Trophoblast cell (in vitro differentiated cells and primary cell): ENCODE measurements around the gene NPSR1.
A peak's percentile ranks its signal among the peaks of the same experiment; 100 is the strongest.
"Not testable (repeated sequence)": the region's sequence is repeated elsewhere in the genome, so short reads cannot be mapped to it uniquely, and the experiment has no call there.

Source experiments
- DNase-seq, 2 donors: peaks; one replicate each; pipeline ENCODE4 v3.0.0-alpha.2; 2016
- H2AFZ ChIP-seq: 2 replicates; pipeline ENCODE4 v1.6.1; 2013; ENCODE audit warnings: low read length, moderate library complexity, mild to moderate bottlenecking; ENCODE audit not compliant: insufficient read depth, poor library complexity
- H2AK5ac ChIP-seq: 2 replicates; pipeline ENCODE4 v1.6.1; 2013; ENCODE audit warnings: mild to moderate bottlenecking, low read length
- H2BK120ac ChIP-seq: 2 replicates; pipeline ENCODE4 v1.6.1; 2013; ENCODE audit warnings: low read length, mild to moderate bottlenecking, moderate library complexity; ENCODE audit not compliant: insufficient read depth, poor library complexity
- H2BK12ac ChIP-seq: 2 replicates; pipeline ENCODE4 v1.6.1; 2013; ENCODE audit warnings: mild to moderate bottlenecking, low read length, moderate library complexity
- H2BK5ac ChIP-seq: 2 replicates; pipeline ENCODE4 v1.6.1; 2013; ENCODE audit warnings: low read length, low read depth, moderate library complexity, mild to moderate bottlenecking; ENCODE audit not compliant: poor library complexity
- H3K14ac ChIP-seq: 2 replicates; pipeline ENCODE4 v1.6.1; 2013; ENCODE audit warnings: mild to moderate bottlenecking, low read length
- H3K18ac ChIP-seq: 2 replicates; pipeline ENCODE4 v1.6.1; 2013; ENCODE audit warnings: mild to moderate bottlenecking, low read length
- H3K23ac ChIP-seq: 2 replicates; pipeline ENCODE4 v1.6.1; 2013; ENCODE audit warnings: low read length
- H3K27ac ChIP-seq: 2 replicates; pipeline ENCODE4 v1.5.1; 2013; ENCODE audit warnings: low read depth, mild to moderate bottlenecking, inconsistent platforms, low read length, moderate library complexity
- H3K27me3 ChIP-seq: 2 replicates; pipeline ENCODE4 v1.6.1; 2013; ENCODE audit warnings: inconsistent platforms, mild to moderate bottlenecking, low read length, moderate library complexity; ENCODE audit not compliant: insufficient read depth
- H3K36me3 ChIP-seq, 2 experiments: 1 replicate in 1 of 2; 2 replicates in 1 of 2; pipeline ENCODE4 v1.6.1; 2013; ENCODE audit warnings: low read length in 2 of 2, mild to moderate bottlenecking in 2 of 2, moderate library complexity in 1 of 2; ENCODE audit not compliant: insufficient read depth in 2 of 2, control insufficient read depth in 1 of 2
- H3K4ac ChIP-seq: 2 replicates; pipeline ENCODE4 v1.6.1; 2013; ENCODE audit warnings: low read depth, mild to moderate bottlenecking, low read length, moderate library complexity
- H3K4me1 ChIP-seq, 2 experiments: 1 replicate in 1 of 2; 2 replicates in 1 of 2; pipeline ENCODE4 v1.6.1; 2013; ENCODE audit warnings: low read length in 2 of 2, mild to moderate bottlenecking in 2 of 2, moderate library complexity in 1 of 2; ENCODE audit not compliant: insufficient read depth in 2 of 2, control insufficient read depth in 1 of 2
- H3K4me2 ChIP-seq: 2 replicates; pipeline ENCODE4 v1.6.1; 2013; ENCODE audit warnings: inconsistent platforms, mild to moderate bottlenecking, low read length, moderate library complexity
- H3K4me3 ChIP-seq: 2 replicates; pipeline ENCODE4 v1.5.1; 2013; ENCODE audit warnings: mild to moderate bottlenecking, low read depth, low read length, inconsistent platforms
- H3K79me1 ChIP-seq: one replicate; pipeline ENCODE4 v1.6.1; 2013; ENCODE audit warnings: low read length
- H3K79me2 ChIP-seq: 2 replicates; pipeline ENCODE4 v1.6.1; 2013; ENCODE audit warnings: low read length, mild to moderate bottlenecking; ENCODE audit not compliant: control insufficient read depth, insufficient read depth, poor library complexity
- H3K9ac ChIP-seq: 2 replicates; pipeline ENCODE4 v1.6.1; 2013; ENCODE audit warnings: mild to moderate bottlenecking, low read length
- H3K9me3 ChIP-seq: 2 replicates; pipeline ENCODE4 v1.6.1; 2013; ENCODE audit warnings: low read depth, mild to moderate bottlenecking, control low read depth, inconsistent platforms, low read length; ENCODE audit not compliant: insufficient read depth
- H4K12ac ChIP-seq: 2 replicates; pipeline ENCODE4 v1.6.1; 2013; ENCODE audit warnings: low read depth, mild to moderate bottlenecking, low read length, moderate library complexity
- H4K8ac ChIP-seq: 2 replicates; pipeline ENCODE4 v1.6.1; 2013; ENCODE audit warnings: low read depth, mild to moderate bottlenecking, low read length, moderate library complexity
- H4K91ac ChIP-seq: one replicate; pipeline ENCODE4 v1.6.1; 2013; ENCODE audit warnings: low read depth, mild to moderate bottlenecking, low read length, moderate library complexity
- WGBS: extraction: QIAGEN DNeasy Blood & Tissue Kit; methylation state at CpG from one replicate; pipeline ENCODE4 v1.1.7; 2013; ENCODE audit warnings: missing lambda C conversion rate; ENCODE audit not compliant: insufficient read length, insufficient coverage; ENCODE audit errors: extremely low coverage; 5-methylcytosine and 5-hydroxymethylcytosine counted together

NPSR1 gene

DNA sequence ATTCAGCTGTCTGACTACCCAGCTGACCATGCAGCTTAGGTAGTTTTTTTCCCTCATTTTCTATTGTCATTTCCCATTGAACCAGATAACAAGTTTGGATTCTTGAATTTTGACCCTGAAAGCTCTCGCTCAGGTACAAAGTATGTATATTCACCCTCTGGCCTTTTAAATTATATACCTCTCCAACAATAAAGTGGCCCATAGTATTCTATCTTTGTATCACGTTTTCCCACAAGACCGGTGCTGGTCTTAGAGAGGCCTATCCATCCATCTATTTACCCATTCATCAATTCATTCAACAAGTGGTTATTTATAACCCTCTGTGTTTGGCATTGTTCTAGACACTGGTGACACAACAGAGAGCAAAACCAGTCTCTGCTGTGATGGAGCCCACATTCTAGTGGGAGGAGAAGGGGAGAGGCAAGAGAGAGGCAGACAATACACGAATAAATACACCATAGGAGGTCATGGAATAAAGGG lies 35.2 kb upstream of the NPSR1 start:
- no peak overlapping the region for H3K4me3 ChIP-seq
- no peaks in the 10 kb centered on the region for H3K79me1 ChIP-seq
- H2BK5ac ChIP-seq: no peak overlapping the region
- H2AFZ ChIP-seq: no peak overlapping the region
- H4K12ac ChIP-seq: no peak overlapping the region
- H3K14ac ChIP-seq: no peak overlapping the region
- H2BK12ac ChIP-seq: no peak overlapping the region
- no peaks in the 10 kb centered on the region for H3K9me3 ChIP-seq
- H3K4me2 ChIP-seq: no peak overlapping the region
- H2BK120ac ChIP-seq: no peak overlapping the region
- no peaks in the 10 kb centered on the region for H3K27me3 ChIP-seq
- H3K9ac ChIP-seq: no peak overlapping the region
- no peak overlapping the region for H2AK5ac ChIP-seq
- H4K8ac ChIP-seq: no peak overlapping the region
- H4K91ac ChIP-seq: no peak overlapping the region
- no peak overlapping the region for H3K4ac ChIP-seq
- H3K79me2 ChIP-seq: no peaks in the 10 kb centered on the region
- peaks cover 4 to 6% of the 10 kb centered on the region in 2 experiments for H3K4me1 ChIP-seq
- no CpG with 5 or more reads among the region's 4 CpGs for WGBS
- H3K23ac ChIP-seq: no peak overlapping the region
- H3K18ac ChIP-seq: no peak overlapping the region
- DNase-seq: no peak
- no peaks in the 10 kb centered on the region for H3K36me3 ChIP-seq
- H3K27ac ChIP-seq: no peak overlapping the region

DNA sequence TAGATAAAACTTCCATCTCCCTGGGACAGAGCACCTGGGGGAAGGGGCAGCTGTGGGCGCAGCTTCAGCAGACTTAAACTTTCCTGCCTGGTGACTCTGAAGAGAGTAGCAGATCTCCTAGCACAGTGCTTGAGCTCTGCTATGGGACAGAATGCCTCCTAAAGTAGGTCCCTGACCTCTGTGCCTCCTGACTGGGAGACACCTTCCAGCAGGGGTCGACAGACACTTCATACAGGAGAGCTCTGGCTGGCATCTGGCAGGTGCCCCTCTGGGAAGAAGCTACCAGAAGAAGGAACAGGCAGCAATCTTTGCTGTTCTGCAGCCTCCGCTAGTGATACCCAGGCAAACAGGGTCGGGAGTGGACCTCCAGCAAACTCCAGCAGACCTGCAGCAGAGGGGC lies 29.4 kb upstream of the NPSR1 start:
- WGBS: no CpG with 5 or more reads among the region's 4 CpGs
- not testable (repeated sequence) for H2AK5ac ChIP-seq, H3K4me2 ChIP-seq

GRCh38 chr7:34652809-34653208 lies 5.2 kb upstream of the NPSR1 start:
- Histone ChIP-seq H2AK5ac (no peak overlapping the region), H3K27ac (peak overlapping the region; percentile 74), H3K4me3 (no peak overlapping the region), H4K91ac (peak overlapping the region; percentile 59), H3K4me1 (peaks cover 3 to 6% of the 10 kb centered on the region in 2 experiments), H3K18ac (no peak overlapping the region), H3K23ac (no peak overlapping the region), H3K79me2 (no peaks in the 10 kb centered on the region), H3K36me3 (no peaks in the 10 kb centered on the region), H4K8ac (peak overlapping the region; percentile 35), H3K14ac (peak overlapping the region; percentile 60), H2BK120ac (peak overlapping the region; percentile 58), H3K79me1 (peaks cover 6% of the 10 kb centered on the region), H3K9ac (no peak overlapping the region), H3K4me2 (no peak overlapping the region), H3K27me3 (no peaks in the 10 kb centered on the region), H3K4ac (no peak overlapping the region), H3K9me3 (no peaks in the 10 kb centered on the region), H2AFZ (no peak overlapping the region), H2BK5ac (peak overlapping the region; percentile 72), H2BK12ac (peak overlapping the region; percentile 36), H4K12ac (no peak overlapping the region)
- no CpG with 5 or more reads among the region's 4 CpGs for WGBS
- DNase-seq: no peak

More for the DNA sequence above, 29.4 kb upstream of the NPSR1 start:
- H3K14ac ChIP-seq, H2AFZ ChIP-seq, H3K4me1 ChIP-seq, H4K91ac ChIP-seq, H3K4me3 ChIP-seq, H3K18ac ChIP-seq, H3K79me1 ChIP-seq, DNase-seq, H3K23ac ChIP-seq, H4K12ac ChIP-seq, H2BK120ac ChIP-seq, H3K36me3 ChIP-seq, H2BK5ac ChIP-seq, H3K27me3 ChIP-seq, H3K27ac ChIP-seq, H3K9ac ChIP-seq, H3K9me3 ChIP-seq, H4K8ac ChIP-seq, H2BK12ac ChIP-seq, H3K4ac ChIP-seq, H3K79me2 ChIP-seq: not testable (repeated sequence)

- H3K4me3 ChIP-seq: no peak overlapping the region
- peaks cover 6% of the 10 kb centered on the region for H3K79me1 ChIP-seq
- no peaks in the 10 kb centered on the region for H3K9me3 ChIP-seq
- H3K9ac ChIP-seq: no peak overlapping the region
- peaks cover 3 to 6% of the 10 kb centered on the region in 2 experiments for H3K4me1 ChIP-seq
- no peak overlapping the region for H2AK5ac ChIP-seq
- H3K4me2 ChIP-seq: no peak overlapping the region
- H3K18ac ChIP-seq: no peak overlapping the region
- no peaks in the 10 kb centered on the region for H3K27me3 ChIP-seq
- H2BK120ac ChIP-seq: no peak overlapping the region
- H2BK5ac ChIP-seq: no peak overlapping the region
- no peak overlapping the region for H3K4ac ChIP-seq
- H4K12ac ChIP-seq: no peak overlapping the region
- no peaks in the 10 kb centered on the region for H3K79me2 ChIP-seq
- H3K23ac ChIP-seq: no peak overlapping the region
- H4K91ac ChIP-seq: no peak overlapping the region
- no peaks in the 10 kb centered on the region for H3K36me3 ChIP-seq
- no peak overlapping the region for H2BK12ac ChIP-seq
- no peak overlapping the region for H2AFZ ChIP-seq
- H3K27ac ChIP-seq: peak overlapping the region; percentile 55
- no peak overlapping the region for H4K8ac ChIP-seq
- WGBS: no CpG with 5 or more reads among the region's 1 CpG
- no peak overlapping the region for H3K14ac ChIP-seq
- DNase-seq: no peak
Measured at GRCh38 chr7:34653787-34654186, 4.2 kb upstream of the NPSR1 start.
